WTC11 (cell line): Measurements from ENCODE around the gene ASB13. TPM values are rescaled to one million over a fixed set of nuclear protein-coding genes. Genes with fewer than 3 reads are reported as not detected.

Source experiments
- ATAC-seq: fragments of 200-7000 bp; cut with Tn5 transposase; 2 replicates; pipeline ENCODE4 v1.10.0; 2021; ENCODE audit warnings: mild to moderate bottlenecking, moderate library complexity
- CTCF ChIA-PET: fragments of 300-600 bp; sonication (Branson Sonifier 250); formaldehyde crosslinking; loops from one replicate; lab custom pipeline; 2021; ENCODE audit warnings: antibody characterized with exemption; lab: Charles Lee
- POLR2A ChIA-PET: fragments of 350-600 bp; sonication (Branson Sonifier 250); formaldehyde crosslinking; loops from one replicate; lab custom pipeline; 2021; ENCODE audit warnings: antibody characterized with exemption; lab: Charles Lee
- DNase-seq: peaks from one replicate; pipeline ENCODE4 v3.0.0; 2021; ENCODE audit warnings: low spot score
- H3K27ac Mint-ChIP-seq: 2 replicates; pipeline ENCODE4 v1.8.0; 2021; ENCODE audit warnings: mixed read lengths
- H3K27me3 Mint-ChIP-seq: 2 replicates; pipeline ENCODE4 v1.8.0; 2021; ENCODE audit warnings: low read depth, mild to moderate bottlenecking, moderate library complexity, mixed read lengths
- H3K36me3 Mint-ChIP-seq: 2 replicates; pipeline ENCODE4 v1.8.0; 2021; ENCODE audit warnings: mixed read lengths
- H3K4me1 Mint-ChIP-seq: 2 replicates; pipeline ENCODE4 v1.8.0; 2022; ENCODE audit warnings: mixed read lengths
- H3K4me3 Mint-ChIP-seq: 2 replicates; pipeline ENCODE4 v1.8.0; 2021; ENCODE audit warnings: mild to moderate bottlenecking, moderate library complexity, mixed read lengths
- H3K9me3 Mint-ChIP-seq: 2 replicates; pipeline ENCODE4 v1.8.0; 2021; ENCODE audit warnings: mixed read lengths
- CBFB ChIP-seq: sonication (generic); formaldehyde crosslinking; IDR thresholded peaks from 2 replicates; pipeline ENCODE4 v1.8.1; 2022; ENCODE audit warnings: mild to moderate bottlenecking, low read depth, missing genetic modification reagents
- CDX4 ChIP-seq: fragments of 250-450 bp; sonication (Bioruptor Pico); IDR thresholded peaks from 2 replicates; pipeline ENCODE4 v1.9.0; 2021; ENCODE audit warnings: moderate library complexity, mild to moderate bottlenecking, inconsistent platforms, borderline replicate concordance
- CREB1 ChIP-seq: sonication (generic); formaldehyde crosslinking; IDR thresholded peaks from 2 replicates; pipeline ENCODE4 v1.8.0; 2023; ENCODE audit warnings: mild to moderate bottlenecking, missing genetic modification reagents
- E2F5 ChIP-seq: sonication (generic); formaldehyde crosslinking; IDR thresholded peaks from 2 replicates; pipeline ENCODE4 v1.8.1; 2022; ENCODE audit warnings: mild to moderate bottlenecking, moderate library complexity, missing genetic modification reagents
- ESRRA ChIP-seq: sonication (generic); formaldehyde crosslinking; IDR thresholded peaks from 2 replicates; pipeline ENCODE4 v1.8.1; 2022; ENCODE audit warnings: mild to moderate bottlenecking, missing genetic modification reagents, borderline replicate concordance
- ETV6 ChIP-seq: sonication (generic); formaldehyde crosslinking; IDR thresholded peaks from 2 replicates; pipeline ENCODE4 v1.8.1; 2022; ENCODE audit warnings: mild to moderate bottlenecking, missing genetic modification reagents
- GABPB1 ChIP-seq: sonication (generic); formaldehyde crosslinking; IDR thresholded peaks from 2 replicates; pipeline ENCODE4 v1.8.1; 2023; ENCODE audit warnings: mild to moderate bottlenecking, missing genetic modification reagents
- GRHL2 ChIP-seq: fragments of 250-450 bp; sonication (Bioruptor Pico); IDR thresholded peaks from 2 replicates; pipeline ENCODE4 v1.8.0; 2022; ENCODE audit warnings: mild to moderate bottlenecking, moderate library complexity; ENCODE audit not compliant: insufficient replicate concordance, severe bottlenecking
- GTF2I ChIP-seq: fragments of 250-450 bp; sonication (Bioruptor Pico); conservative IDR thresholded peaks from 2 replicates; pipeline ENCODE4 v1.4.0; 2021; ENCODE audit warnings: mild to moderate bottlenecking
- HMGA2 ChIP-seq: fragments of 250-450 bp; sonication (Bioruptor Pico); IDR thresholded peaks from 2 replicates; pipeline ENCODE4 v1.4.0; 2021; ENCODE audit warnings: mild to moderate bottlenecking, moderate library complexity
- NR1H2 ChIP-seq: sonication (generic); formaldehyde crosslinking; IDR thresholded peaks from 2 replicates; pipeline ENCODE4 v1.9.0; 2021; ENCODE audit warnings: mild to moderate bottlenecking, moderate library complexity, missing genetic modification reagents
- NR3C1 ChIP-seq: sonication (generic); formaldehyde crosslinking; conservative IDR thresholded peaks from 2 replicates; pipeline ENCODE4 v1.8.1; 2023; ENCODE audit warnings: low read depth, mild to moderate bottlenecking, missing genetic modification reagents
- RORB ChIP-seq: fragments of 250-450 bp; sonication (Bioruptor Pico); IDR thresholded peaks from 2 replicates; pipeline ENCODE4 v1.9.0; 2021; ENCODE audit warnings: mild to moderate bottlenecking
- TCF7 ChIP-seq: sonication (generic); formaldehyde crosslinking; IDR thresholded peaks from 2 replicates; pipeline ENCODE4 v1.8.0; 2022; ENCODE audit warnings: mild to moderate bottlenecking, low read depth, missing genetic modification reagents, moderate library complexity
- USF1 ChIP-seq: sonication (generic); formaldehyde crosslinking; IDR thresholded peaks from 2 replicates; pipeline ENCODE4 v1.8.0; 2022; ENCODE audit warnings: mild to moderate bottlenecking, missing genetic modification reagents
- USF2 ChIP-seq: sonication (generic); formaldehyde crosslinking; IDR thresholded peaks from 2 replicates; pipeline ENCODE4 v1.8.1; 2023; ENCODE audit warnings: mild to moderate bottlenecking, missing genetic modification reagents, moderate library complexity
- ZMAT4 ChIP-seq: fragments of 250-450 bp; sonication (Bioruptor Pico); IDR thresholded peaks from 2 replicates; pipeline ENCODE4 v1.9.0; 2021; ENCODE audit warnings: mild to moderate bottlenecking
- ZNF263 ChIP-seq: sonication (generic); formaldehyde crosslinking; IDR thresholded peaks from 2 replicates; pipeline ENCODE4 v1.8.1; 2022; ENCODE audit warnings: low read depth, mild to moderate bottlenecking, moderate library complexity, missing genetic modification reagents
- ZNF425 ChIP-seq: fragments of 250-450 bp; sonication (Bioruptor Pico); conservative IDR thresholded peaks from 2 replicates; pipeline ENCODE4 v1.9.0; 2021; ENCODE audit warnings: mild to moderate bottlenecking
- ZNF532 ChIP-seq: fragments of 250-450 bp; sonication (Bioruptor Pico); IDR thresholded peaks from 2 replicates; pipeline ENCODE4 v1.9.0; 2021; ENCODE audit warnings: mild to moderate bottlenecking, borderline replicate concordance
- total RNA-seq: library from RNA; stranded (reverse); gene quantifications from 3 replicates; pipeline ENCODE4 v1.2.3, GENCODE V29; 2021

The ASB13 gene
- total RNA-seq, 1 experiment from 2014 or later: 23.4 TPM

GRCh38 chr10:5647507-5648240 lies 18.7 kb downstream of the ASB13 start (continued):
- no peak for TF ChIP-seq ZNF532 (CRISPR knock-in tag)
- TF ChIP-seq ETV6 (CRISPR knock-in tag): no peak
- TF ChIP-seq CBFB (CRISPR knock-in tag): no peak
- TF ChIP-seq HMGA2 (CRISPR knock-in tag): no peak

GRCh38 chr10:5645944-5646617 lies 20.3 kb downstream of the ASB13 start:
- peaks cover 41% of the 10 kb centered on the region for H3K36me3 Mint-ChIP-seq
- H3K27ac Mint-ChIP-seq: no peak overlapping the region
- H3K27me3 Mint-ChIP-seq: no peaks in the 10 kb centered on the region
- CTCF ChIA-PET: interaction anchor here (1.6 kb wide), 1 partner anchor 16 kb away, joined by 4 read pairs; no protein-coding TSS in a partner anchor
- no peaks in the 10 kb centered on the region for H3K9me3 Mint-ChIP-seq
- ATAC-seq: no peak
- H3K4me3 Mint-ChIP-seq: no peak overlapping the region
- no peaks in the 10 kb centered on the region for H3K4me1 Mint-ChIP-seq
- POLR2A ChIA-PET: no interaction called here
- no peak for DNase-seq
- no peak for TF ChIP-seq ETV6 (CRISPR knock-in tag)
- no peak for TF ChIP-seq ZNF425 (CRISPR knock-in tag)
- no peak for TF ChIP-seq USF1
- no peak for TF ChIP-seq NR3C1 (CRISPR knock-in tag)
- no peak for TF ChIP-seq ESRRA (CRISPR knock-in tag)
- no peak for TF ChIP-seq E2F5
- TF ChIP-seq NR1H2 (CRISPR knock-in tag): no peak
- TF ChIP-seq GRHL2 (CRISPR knock-in tag): no peak
- no peak for TF ChIP-seq CDX4 (CRISPR knock-in tag)
- no peak for TF ChIP-seq ZMAT4
- no peak for TF ChIP-seq CREB1 (CRISPR knock-in tag)
- no peak for TF ChIP-seq TCF7
- no peak for TF ChIP-seq RORB (CRISPR knock-in tag)
- no peak for TF ChIP-seq USF2
- no peak for TF ChIP-seq ZNF263
- no peak for TF ChIP-seq GABPB1
- TF ChIP-seq GTF2I (CRISPR knock-in tag): no peak
